ENCODE data around the gene HDAC11.

DNA sequence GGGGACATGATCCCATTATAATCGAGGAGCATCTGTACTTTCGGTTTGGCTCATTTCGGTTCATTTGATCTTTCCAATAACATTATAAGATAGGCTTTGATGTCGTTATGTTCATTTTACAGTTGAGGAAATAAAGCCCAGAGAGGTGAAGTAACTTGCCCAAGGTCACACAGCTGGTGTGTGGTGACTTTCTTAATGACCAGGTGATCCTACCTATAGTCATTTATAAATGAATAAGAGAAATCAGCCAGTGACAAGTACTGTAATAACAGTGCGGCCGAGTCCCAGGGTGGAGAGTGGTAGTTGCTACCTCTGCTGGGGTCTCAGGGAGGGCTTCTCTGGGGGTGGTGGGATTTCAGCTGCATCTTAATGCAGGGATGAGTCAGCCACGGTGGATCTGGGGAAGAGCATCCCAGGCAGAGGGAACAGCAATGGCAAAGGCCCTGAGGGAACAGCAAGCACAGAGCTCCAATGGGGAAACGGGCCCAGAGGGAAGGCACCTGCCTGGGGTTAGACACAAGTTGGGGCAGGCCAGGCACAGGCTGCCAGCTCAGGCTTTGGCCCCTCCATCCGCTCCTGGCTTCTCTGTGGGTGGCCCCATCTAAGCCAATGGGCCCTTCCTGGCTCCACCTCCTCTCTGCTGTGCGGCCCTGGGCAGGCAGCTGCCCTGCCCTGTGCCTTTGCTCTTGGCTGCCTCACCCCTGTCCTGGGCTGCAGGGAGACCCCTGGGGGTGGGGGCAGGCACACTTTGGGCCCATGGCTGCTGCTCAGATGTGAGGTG is 67.7 kb downstream of the HDAC11 start:
- TF ChIP-seq POLR2A (IDR thresholded peaks at IDR 0.05): no peak
- TF ChIP-seq, protein P1, sequence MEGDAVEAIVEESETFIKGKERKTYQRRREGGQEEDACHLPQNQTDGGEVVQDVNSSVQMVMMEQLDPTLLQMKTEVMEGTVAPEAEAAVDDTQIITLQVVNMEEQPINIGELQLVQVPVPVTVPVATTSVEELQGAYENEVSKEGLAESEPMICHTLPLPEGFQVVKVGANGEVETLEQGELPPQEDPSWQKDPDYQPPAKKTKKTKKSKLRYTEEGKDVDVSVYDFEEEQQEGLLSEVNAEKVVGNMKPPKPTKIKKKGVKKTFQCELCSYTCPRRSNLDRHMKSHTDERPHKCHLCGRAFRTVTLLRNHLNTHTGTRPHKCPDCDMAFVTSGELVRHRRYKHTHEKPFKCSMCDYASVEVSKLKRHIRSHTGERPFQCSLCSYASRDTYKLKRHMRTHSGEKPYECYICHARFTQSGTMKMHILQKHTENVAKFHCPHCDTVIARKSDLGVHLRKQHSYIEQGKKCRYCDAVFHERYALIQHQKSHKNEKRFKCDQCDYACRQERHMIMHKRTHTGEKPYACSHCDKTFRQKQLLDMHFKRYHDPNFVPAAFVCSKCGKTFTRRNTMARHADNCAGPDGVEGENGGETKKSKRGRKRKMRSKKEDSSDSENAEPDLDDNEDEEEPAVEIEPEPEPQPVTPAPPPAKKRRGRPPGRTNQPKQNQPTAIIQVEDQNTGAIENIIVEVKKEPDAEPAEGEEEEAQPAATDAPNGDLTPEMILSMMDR (IDR thresholded peaks at IDR 0.05): no peak
